GM12864 (cell line): ENCODE measurements around the gene STRN3.
"Not testable (repeated sequence)": the region's sequence is repeated elsewhere in the genome, so short reads cannot be mapped to it uniquely, and the experiment has no call there.

ENCODE experiments used
- DNase-seq: peaks from one replicate; pipeline ENCODE4 v3.0.0-alpha.2; 2011; ENCODE audit warnings: low read depth
- H3K4me3 ChIP-seq: 2 replicates; pipeline ENCODE4 v1.5.1; 2011; ENCODE audit warnings: mild to moderate bottlenecking, low read depth, low read length, control low read depth
- TF ChIP-seq, protein P1 (sequence below): IDR thresholded peaks from 2 replicates; pipeline ENCODE4 v1.5.1; 2011; ENCODE audit warnings: low read depth, mild to moderate bottlenecking, moderate library complexity, low read length, control low read depth, inconsistent platforms; ENCODE audit errors: missing control alignments

Gene STRN3

DNA sequence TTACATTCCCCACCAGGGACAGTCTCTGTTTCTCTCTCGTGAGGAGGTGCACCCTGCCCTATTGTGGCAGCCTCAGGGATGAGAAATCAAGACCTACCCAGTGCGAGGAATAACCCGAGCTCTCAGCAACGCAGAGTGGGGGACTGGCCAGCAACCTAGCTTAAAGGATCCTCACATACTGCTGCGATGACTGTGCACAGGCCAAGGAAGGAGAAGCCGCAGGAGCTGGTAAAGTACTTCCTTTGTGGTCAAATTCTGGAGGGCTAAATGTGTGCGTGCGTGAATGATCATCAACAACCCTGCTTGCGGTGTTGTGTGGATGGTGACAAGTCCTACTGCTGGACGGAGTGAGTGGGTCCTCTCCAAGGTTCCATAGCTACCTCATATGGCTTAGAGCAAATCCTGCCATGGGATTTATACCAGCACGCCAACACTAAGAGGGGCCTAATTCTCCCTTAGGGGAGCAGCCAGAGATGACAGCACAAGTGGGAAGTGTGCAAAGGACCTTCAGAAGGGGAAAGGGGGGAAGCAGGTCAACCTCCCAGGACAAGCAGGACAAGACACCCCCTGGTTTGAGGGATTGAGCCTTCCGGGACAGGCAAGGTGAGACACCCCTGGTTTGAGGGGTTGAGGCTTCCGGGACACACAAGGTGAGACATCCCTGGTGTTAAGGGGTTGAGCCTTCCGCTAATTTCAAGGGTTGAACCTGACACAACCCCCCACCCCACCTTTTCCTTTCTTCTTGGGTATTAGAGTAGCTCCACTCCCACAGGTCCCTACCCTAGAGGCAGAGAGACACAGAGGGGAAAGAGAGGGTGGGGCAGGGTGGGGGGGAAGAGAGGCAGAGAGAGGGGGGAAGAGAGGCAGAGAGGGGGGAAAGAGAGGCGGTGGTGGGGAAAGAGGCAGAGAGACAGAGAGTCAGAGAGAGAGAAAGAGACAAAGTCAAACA lies 59.5 kb downstream of the STRN3 start:
- no peak for DNase-seq
- TF ChIP-seq, protein P1, sequence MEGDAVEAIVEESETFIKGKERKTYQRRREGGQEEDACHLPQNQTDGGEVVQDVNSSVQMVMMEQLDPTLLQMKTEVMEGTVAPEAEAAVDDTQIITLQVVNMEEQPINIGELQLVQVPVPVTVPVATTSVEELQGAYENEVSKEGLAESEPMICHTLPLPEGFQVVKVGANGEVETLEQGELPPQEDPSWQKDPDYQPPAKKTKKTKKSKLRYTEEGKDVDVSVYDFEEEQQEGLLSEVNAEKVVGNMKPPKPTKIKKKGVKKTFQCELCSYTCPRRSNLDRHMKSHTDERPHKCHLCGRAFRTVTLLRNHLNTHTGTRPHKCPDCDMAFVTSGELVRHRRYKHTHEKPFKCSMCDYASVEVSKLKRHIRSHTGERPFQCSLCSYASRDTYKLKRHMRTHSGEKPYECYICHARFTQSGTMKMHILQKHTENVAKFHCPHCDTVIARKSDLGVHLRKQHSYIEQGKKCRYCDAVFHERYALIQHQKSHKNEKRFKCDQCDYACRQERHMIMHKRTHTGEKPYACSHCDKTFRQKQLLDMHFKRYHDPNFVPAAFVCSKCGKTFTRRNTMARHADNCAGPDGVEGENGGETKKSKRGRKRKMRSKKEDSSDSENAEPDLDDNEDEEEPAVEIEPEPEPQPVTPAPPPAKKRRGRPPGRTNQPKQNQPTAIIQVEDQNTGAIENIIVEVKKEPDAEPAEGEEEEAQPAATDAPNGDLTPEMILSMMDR: no peak
- H3K4me3 ChIP-seq: no peak overlapping the region

DNA sequence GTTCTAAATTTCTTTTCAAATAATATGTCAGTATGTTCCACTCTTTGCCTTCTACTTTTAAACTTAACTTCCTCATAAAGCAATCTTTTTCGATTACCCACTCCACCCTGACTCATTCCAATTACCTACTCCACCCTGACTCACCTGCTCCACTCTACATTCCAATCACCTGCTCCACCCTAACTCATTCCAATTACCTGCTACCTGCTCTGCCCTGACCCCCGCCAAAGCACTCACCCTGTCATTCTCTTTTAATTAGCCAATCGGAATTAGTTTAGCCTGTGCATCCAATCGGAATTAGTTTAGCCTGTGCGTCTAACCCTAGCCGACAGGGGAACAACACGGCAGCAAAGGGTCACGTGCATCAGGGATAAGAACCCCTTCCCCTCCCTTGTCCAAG lies 60.3 kb downstream of the STRN3 start:
- not testable (repeated sequence) for DNase-seq

DNA sequence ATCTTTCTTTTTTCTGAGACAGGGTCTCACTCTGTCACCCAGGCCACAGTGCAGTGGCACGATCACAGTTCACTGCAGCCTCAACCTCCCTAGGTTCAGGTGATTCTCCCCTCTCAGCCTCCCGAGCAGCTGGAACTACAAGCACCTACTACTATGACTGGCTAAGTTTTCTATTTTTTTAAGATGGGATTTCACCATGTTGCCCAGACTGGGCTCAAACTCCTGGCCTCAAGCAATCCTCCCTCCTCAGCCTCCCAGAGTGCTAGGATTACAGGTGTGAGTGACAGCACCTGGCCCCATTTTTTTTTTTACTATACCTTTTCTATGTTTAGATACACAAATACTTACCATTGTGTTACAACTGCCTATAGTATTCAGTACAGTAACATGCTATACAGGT lies 63.6 kb downstream of the STRN3 start:
- DNase-seq, H3K4me3 ChIP-seq: not testable (repeated sequence)

More for the DNA sequence above, 60.3 kb downstream of the STRN3 start:
- not testable (repeated sequence) for H3K4me3 ChIP-seq

DNA sequence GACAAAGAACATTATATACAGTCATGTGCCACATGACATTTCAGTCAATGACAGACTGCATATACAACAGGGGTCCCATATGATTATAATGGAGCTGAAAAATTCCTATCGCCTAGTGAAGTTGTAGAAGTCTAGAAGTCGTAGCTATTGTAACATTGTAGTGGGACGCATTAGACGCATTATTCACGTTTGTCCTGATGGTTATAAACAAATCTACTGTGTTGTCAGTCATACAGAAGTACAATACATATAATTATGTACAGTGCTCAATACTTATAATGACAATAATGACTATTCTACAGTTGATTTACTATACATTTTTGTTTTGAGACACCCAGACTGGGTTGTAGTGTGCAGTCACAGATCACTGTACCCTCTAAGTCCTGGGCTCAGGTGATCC lies 64.8 kb downstream of the STRN3 start:
- TF ChIP-seq, protein P1: no peak
- DNase-seq: no peak
- H3K4me3 ChIP-seq: no peak overlapping the region

DNA sequence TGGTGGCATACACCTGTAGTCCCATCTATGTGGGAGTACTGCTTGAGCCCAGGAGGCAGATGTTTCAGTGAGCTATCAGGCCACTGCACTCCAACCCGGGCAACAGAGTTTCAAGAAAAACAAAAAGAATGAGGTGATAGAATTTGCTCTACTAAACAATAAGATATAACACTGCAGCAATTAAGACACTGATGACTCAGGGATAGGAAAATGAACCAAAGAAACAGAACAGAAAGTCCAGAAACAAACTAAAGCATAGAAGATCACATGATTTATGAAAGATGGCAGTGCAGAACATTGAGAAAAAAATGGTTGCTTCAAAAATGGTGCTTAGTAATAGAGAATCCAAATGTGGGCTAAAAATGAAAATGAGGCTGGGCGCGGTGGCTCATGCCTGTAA lies 66.0 kb downstream of the STRN3 start:
- TF ChIP-seq, protein P1: no peak
- DNase-seq: no peak
- H3K4me3 ChIP-seq: no peak overlapping the region

DNA sequence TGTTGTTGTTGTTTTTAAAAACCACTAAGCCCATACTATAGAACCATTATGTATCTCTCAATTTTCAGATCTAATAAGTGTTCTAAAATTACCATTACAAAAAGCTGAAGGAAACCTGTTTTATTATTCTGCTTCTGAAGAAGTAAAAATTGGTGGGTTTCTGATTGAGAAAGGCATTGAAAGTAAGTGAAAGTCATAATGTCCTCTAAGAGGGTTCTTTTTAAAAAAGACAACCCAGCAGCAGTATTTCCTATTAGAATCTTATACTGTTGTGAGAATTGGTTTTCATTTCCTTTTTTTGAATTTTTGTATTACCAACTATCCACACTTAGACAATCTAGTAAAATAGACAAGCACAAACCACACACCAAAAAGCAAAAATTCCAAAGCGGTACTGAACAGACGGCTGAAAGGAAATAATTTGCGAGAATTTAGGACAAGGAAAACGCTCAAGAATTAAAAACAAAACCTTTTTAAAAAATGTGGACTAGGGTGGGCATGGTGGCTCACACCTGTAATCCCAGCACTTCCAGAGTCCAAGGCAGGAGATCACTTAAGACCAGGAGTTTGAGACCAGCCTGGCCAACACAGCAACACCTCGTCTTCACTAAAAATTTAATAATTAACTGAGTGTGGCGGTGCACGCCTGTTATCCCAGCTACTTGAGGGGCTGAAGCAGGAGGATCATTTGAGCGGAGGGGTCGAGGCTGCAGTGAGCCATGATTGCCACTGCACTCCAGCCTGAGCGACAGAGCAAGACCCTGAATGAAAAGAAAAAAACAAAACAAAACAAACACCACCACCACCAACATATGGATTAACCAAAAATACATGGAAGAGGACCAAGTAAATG lies 67.4 kb downstream of the STRN3 start:
- no peak overlapping the region for H3K4me3 ChIP-seq
- TF ChIP-seq, protein P1: no peak
- no peak for DNase-seq

DNA sequence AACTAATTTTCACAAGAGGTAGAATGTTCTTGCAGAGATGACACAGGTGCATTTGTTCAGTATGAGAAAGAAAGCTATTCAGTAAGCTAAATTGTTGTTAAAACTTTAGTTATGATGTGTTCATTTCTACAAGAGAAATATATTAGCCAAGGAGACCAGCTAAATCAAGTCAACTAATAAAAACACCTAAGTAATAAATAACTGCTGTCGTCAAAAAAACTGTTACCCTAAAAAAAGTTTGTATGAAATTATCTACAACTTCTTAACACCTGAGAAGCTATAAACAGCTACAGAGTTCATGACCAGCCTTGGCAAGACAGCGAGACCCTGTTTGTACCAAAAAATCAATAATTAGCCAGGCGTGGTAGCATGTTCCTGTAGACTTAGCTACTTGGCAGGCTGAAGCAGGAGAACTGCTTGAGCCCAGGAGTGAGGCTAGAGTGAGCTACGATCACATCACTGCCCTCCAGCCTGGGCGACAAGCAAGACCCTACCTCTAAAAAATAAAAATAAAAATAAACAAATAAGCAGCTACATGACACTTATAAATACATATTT lies 68.3 kb downstream of the STRN3 start:
- no peak overlapping the region for H3K4me3 ChIP-seq
- TF ChIP-seq, protein P1: no peak
- DNase-seq: no peak
